RCC 7860 (cell line): Measurements from ENCODE around the gene RSU1.

ENCODE experiments used
- DNase-seq: peaks from one replicate; pipeline ENCODE4 v3.0.0-alpha.2; 2015; ENCODE audit warnings: low spot score
- FAIRE-seq: peaks from 2 replicates; lab custom pipeline; 2012; peaks lifted over from hg19 to GRCh38; lab: Jason Lieb, UNC

RSU1 gene

DNA sequence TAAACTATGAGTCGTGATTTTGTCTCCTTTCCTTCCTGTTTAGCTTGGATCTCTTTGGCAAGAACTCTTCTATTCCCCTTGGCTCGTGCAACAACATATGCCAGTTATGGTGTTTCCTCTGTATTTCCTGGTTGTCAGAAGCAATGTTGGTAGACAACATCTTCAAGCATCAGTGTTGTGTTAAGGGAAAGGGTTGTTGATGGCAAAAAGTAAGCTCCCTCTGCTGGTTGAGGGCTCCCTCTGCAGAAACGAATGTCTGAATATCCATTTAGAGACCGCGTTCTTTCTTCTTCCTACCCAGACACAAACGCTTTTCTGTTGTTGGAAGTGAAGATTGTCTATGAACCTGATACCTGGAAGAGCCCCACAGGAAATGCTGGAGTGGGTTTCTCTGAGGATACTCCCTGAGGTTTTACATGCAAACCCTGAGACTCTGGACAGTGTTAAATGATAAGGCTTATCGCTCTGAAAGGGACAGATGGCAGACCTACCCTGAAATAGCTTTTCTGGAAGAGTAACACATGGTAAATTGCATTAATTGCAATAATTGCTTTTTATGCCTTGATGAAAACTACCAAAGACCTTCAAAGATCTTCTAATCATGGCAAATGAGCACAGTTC is 272.0 kb downstream of the RSU1 start:
- DNase-seq (peak; percentile 24), FAIRE-seq (no peak)

DNA sequence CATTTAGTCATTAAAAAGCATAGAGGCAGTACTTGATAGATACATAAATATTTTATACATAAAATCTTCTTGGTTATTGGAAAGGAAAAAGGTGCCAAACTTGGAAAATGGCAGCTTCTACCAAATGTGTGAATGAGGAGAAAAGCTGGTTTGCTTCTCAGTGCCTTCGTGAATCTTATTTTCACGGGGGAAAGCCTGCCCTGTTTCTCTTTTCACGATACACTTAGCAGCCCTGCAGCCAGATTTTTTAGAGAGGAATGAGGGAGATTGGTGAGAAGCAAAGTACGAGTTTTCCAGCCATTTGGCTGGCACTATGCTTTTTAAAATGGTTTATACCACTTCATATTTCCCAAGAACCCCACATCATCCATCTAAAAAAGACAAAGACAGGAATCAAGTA is 272.6 kb downstream of the RSU1 start:
- no peak for DNase-seq
- FAIRE-seq: no peak

- no peak for DNase-seq
- FAIRE-seq: no peak
Observed at GRCh38 chr10:16544099-16544498, 273.1 kb downstream of the RSU1 start.
